ENCODE measurements around the gene GPR162. TPM values are rescaled to one million over a fixed set of nuclear protein-coding genes. Genes with fewer than 3 reads are reported as not detected.

Gene GPR162
- polyA plus RNA-seq, 4 donors: 26.1 to 31.5 (median 29.5) TPM

DNA sequence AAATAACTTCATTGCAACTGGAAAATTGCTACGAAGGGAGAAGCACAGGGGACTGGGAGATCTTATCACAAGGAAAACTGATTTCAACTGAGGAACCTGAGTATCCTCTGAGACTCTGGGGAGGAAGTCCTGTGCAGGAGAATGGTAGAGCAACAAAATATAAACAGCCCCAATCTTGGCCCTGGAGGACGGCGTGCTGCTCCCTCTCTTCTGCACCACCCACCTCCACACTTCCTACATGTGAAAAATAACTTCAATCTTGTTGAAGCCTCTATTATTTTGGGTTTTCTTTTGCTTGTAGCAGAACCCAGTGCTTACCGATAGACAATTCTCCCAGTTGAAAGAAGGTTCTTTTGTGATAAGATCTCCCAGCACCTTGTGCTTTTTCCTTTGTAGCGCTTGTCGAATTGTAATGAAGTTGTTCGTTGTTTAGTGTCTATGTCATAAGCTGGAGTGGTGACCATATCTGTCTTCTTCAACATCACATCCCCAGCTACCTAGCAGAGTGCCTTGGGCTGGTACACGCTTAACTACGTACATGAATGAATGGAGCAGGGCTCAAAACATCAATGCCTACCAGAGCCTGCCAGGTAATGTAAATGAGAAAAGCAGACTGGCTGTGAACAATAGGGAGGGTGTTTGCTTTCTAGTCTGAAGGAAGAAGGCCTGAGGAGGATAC lies 35.1 kb upstream of the GPR162 start:
- no peak for DNase-seq (ENCODE audit: low read depth in 4 of 4, low spot score in 3 of 4)

DNA sequence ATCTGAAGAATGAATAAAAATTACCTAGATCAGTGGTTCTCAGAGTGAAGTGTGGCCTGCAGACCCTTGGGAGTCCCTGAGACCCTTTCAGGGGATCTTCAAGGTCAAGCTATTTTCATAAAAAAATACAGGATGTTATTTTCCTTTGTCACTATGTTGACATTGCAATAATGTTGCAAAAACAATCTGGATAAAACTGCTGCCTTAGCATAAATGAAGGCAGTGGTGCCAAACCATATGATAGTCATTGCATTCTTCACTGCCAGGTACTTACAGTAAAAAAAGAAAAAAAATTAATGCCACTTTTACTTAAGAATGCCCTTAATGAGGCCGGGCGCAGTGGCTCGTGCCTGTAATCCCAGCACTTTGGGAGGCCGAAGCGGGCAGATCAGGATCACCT lies 34.3 kb upstream of the GPR162 start:
- DNase-seq (ENCODE audit: low read depth in 4 of 4, low spot score in 3 of 4): no peak

DNA sequence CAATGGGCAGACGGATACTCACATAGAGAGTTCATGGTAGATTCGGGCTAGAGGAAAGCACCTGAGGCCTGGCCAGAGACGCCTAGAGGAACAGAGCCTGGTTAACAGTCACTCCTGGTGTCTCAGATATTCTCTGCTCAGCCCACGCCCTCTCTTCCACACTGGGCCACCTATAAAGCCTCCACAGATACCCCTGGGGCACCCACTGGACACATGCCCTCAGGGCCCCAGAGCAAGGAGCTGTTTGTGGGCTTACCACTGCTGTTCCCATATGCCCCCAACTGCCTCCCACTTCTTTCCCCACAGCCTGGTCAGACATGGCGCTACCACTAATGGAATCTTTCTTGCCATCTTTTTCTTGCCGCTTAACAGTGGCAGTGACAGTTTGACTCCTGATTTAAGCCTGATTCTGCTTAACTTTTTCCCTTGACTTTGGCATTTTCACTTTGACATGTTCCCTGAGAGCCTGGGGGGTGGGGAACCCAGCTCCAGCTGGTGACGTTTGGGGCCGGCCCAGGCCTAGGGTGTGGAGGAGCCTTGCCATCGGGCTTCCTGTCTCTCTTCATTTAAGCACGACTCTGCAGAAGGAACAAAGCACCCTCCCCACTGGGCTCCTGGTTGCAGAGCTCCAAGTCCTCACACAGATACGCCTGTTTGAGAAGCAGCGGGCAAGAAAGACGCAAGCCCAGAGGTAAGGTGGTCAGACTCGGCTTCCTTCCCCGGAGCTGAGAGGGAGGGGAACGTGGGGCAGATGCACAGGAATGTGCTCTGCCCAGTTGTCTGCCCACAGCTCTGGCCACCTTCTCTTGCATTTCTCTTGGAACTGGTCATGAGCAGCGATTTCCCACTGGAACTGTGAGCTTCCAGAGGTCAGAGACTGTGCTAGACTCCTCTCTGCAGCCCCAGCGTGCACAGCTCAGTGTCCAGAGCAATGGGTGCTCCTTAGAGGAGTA lies 32.4 kb upstream of the GPR162 start, which contains the start of gene CD4:
CD4 (plus strand) TSS at position 557 of the 953 bp plus-strand sequence. CDS start 10,611 bp downstream, outside the sequence.
- no peak for DNase-seq (ENCODE audit: low read depth in 4 of 4, low spot score in 3 of 4)

DNA sequence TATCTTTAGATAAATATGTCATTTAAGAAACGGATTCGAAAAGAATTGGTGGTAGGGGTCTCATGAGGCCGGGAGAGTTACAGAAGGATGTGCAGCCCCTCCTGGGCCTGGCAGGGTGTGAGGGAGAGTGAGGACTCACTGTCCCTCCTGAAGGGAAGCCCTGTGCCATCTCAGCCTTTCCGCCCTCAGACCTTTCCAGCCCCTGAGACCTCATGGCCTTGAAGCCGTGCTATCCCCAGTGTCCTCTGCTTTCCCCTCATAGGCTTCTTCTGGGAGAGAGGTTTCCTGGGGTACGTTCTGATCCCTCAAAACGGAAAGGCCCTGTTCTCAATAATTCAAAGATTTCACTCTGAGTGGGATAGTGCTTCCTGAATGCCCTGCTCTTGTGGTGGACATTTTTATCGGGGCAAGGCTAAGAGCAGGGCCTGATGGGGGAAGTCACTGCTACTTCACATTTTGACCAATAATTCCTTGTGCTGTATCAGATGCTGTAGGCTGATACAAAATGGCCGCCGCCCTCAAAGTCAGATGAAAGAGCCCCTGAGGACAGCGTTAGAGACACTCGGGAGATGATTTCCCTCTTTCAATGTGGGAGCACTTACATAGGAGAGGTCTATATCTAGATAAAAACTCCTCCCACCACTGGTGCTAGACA lies 31.0 kb upstream of the GPR162 start:
- DNase-seq (ENCODE audit: low read depth in 4 of 4, low spot score in 3 of 4): no peak

DNA sequence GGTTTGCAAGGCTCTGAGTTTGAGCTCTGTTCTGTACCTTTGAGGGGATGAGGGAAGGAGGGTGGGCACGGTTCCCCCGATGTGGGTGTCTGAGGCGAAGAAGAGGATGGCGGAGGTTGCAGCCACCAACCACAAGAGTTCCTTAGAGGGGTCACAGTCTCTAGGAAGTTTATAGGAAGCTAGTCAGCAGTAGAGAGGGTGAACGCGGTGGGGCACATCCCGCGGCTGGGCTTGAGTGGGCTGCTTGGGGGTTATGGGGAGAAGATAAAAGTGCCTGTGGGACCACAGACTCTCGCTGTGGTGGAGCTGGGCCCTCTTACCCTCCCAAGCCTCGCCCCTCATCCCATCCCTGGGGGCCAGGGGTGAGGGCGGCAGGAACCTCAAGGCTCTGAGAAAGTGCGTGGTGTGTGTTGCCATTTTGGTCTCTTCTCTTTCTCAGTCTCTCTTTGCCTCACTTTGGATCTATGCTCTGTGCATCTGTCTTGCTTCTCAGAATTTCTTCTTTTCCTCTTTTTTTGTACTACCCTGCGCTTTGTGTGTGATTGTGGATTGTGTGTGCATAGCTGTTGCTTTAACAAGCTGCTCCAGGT lies 29.6 kb upstream of the GPR162 start:
- DNase-seq (ENCODE audit: low read depth in 4 of 4, low spot score in 3 of 4): no peak

DNA sequence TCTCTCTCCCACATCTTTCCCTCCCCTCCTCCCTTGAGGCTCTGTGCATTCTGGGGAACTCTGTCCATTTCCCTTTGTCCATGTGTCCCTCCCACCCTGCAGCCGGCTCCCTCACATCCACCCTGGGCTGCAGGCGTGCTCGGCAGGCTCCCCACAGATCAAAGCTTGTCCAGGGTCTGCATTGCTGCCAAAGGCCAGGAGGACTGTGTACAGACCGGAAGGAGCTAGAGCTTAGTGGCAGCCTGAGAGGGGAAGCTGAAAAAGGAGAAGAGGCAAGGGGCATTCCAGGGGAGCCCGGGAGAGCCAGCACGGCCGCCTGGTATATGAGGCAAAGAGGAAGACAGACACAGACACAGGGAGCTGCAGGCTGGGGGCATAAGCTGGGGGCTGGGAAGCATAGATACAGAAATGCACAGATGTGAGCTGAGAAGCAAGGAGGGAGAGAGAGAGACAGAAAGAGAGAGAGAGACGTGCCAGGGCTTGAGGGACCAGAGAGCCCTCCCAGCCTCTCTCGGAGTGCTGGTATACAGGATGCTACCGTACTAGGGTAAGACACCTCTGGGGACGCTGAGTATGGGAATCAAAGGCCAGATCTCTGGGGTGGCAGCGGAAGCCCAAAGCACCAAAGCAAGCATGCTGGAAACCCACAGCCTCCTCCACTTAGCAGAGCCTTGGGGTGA lies 29.0 kb upstream of the GPR162 start:
- peak in 1 of 4 donors; percentile 47 for DNase-seq (ENCODE audit: low read depth in 4 of 4, low spot score in 3 of 4)

DNA sequence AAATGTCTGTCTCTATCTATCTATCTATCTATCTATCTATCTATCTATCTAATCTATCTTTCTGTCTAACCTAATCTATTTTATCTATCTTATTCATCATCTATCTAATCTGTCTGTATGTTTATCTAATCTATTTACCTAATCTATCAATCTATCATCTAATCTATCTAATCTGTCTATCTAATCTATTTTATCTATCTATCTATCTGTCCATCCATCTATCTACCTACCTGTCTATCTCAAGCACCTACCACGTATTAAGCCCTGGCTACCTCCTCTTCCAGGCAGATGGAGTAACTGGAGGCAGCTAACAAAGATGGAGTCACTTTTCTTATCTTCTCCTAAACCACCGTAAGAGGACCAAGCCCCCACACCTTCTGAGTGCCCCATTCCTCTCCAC lies 26.5 kb upstream of the GPR162 start:
- DNase-seq (ENCODE audit: low read depth in 4 of 4, low spot score in 3 of 4): no peak

DNA sequence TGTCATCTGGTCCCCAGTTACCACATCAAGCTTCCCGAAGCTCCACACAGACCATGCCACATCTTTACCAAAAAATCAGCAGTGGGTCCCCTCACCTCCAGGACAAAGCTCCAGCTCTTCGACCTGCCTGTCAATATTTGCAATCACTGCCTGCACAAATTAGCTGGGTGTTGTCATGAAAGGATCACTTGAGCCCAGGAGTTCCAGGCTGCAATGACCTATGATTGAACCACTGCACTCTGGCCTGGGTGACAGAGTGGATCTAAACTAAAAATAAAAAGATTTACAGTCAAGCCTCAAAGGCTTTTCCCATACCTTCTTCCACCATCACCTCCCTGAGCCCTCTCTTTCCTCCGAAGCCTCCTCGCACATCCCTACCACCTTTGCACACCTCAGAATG lies 25.0 kb upstream of the GPR162 start:
- DNase-seq (ENCODE audit: low read depth in 4 of 4, low spot score in 3 of 4): no peak

DNA sequence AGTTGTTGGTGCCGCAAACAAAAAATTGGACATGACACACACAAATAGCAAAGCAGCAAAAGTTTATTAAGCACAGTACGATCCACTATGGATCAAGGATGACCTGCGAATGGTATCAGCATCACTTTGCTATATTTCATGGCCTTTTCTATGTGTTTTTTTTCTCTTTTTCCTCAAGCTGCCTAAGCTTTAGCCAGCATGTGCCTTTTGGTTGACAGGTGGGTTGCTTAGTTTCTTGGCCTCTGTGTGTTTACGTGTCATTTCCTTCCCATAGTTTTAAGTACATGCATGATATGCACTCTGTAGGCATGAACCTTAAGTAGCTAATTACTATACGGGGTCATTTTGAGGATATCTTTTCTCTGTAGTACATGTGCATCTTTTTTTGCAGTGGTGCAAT lies 22.5 kb upstream of the GPR162 start:
- no peak for DNase-seq (ENCODE audit: low read depth in 4 of 4, low spot score in 3 of 4)

DNA sequence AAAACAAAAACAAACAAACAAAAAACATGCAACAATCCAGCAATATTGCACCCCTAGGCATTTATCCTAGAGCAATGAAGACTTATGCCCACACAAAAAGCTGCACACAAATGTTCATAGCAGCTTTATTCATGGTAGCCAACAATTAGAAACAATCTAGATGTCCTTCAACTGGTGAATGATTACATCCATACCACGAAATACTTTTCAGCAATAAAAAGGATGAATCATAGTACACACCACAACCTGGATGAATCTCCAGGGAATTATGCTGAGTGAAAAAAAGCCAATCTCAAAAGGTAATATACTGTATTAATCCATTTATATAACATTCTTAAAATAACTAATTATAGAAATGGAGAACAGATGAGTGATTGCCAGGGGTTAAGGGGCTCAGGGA lies 14.5 kb upstream of the GPR162 start:
- DNase-seq (ENCODE audit: low read depth in 4 of 4, low spot score in 3 of 4): no peak

DNA sequence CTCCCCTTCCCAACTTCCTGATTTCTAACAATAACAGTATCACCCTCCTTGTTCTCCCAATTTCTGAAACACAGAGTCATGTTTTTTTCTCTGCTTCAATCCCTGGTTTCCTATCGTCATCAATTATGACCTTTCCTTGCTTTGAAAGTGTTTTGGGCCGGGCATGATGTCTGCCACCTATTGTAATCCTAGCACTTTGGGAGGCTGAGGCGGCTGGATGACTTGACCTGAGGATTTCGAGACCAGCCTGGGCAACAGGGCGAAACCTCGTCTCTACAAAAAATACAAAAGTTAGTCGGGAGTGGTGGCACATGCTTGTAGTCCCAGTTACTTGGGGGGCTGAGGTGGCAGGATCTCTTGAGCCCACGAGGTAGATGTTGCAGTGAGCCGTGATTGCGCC lies 12.6 kb upstream of the GPR162 start:
- DNase-seq (ENCODE audit: low read depth in 4 of 4, low spot score in 3 of 4): no peak

DNA sequence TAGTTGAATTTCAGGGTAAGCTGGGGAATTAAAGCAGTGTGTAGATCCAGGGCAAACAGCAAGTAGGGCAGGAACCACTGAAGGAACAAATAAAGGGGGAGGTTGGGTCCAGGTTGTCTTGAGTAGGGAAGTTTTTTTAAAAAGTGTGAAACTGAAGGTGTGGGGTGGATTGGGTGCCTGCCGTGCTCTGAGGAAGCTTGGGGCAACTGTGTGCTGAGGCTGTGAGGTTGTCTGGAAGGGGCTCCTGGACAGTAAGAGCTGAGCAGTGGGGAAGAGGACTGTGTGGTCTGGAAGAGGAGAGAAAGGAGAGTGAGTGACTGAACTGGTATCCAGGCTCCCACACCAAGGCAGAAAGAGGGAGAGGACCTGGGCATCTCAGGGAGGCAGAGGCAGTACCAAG lies 10.9 kb upstream of the GPR162 start:
- no peak for DNase-seq (ENCODE audit: low read depth in 4 of 4, low spot score in 3 of 4)

DNA sequence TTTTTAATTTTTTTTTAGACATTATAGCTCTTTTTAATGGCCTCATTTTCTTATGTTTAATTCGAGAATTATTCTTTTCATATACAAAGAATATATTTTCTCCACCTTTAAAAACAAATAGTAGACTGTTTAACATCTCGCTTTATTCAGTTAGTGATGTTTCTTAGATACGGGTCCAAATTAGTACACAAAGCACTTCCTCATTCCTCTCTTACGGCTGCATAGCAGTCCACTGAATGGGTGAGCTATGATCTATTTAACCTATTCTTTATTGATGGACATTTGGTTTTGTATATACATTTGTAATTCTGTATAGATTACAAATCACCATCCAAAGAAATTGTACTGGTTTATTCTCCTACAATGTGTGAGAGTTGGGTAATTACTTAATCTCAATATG lies 8.3 kb upstream of the GPR162 start:
- DNase-seq (ENCODE audit: low read depth in 4 of 4, low spot score in 3 of 4): no peak

DNA sequence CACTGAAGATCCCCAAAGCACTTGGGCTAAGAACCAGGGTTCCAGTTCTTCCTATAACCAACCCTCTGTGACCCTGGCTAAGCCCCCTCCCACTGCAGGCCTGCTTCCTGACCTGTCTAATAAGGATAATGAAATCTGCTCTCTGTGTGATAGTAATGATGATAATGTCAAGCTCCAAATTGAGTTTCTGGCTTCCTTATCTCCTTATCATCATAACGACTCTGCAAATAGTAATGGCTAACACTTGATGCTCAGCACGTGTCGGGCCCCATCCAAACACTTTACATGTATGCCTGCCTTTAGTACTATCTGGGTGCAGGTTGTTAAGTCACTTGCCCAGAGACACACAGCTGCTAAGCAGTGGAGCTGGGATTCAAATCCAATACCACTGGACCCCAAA lies 5.0 kb upstream of the GPR162 start:
- no peak for DNase-seq (ENCODE audit: low read depth in 4 of 4, low spot score in 3 of 4)

DNA sequence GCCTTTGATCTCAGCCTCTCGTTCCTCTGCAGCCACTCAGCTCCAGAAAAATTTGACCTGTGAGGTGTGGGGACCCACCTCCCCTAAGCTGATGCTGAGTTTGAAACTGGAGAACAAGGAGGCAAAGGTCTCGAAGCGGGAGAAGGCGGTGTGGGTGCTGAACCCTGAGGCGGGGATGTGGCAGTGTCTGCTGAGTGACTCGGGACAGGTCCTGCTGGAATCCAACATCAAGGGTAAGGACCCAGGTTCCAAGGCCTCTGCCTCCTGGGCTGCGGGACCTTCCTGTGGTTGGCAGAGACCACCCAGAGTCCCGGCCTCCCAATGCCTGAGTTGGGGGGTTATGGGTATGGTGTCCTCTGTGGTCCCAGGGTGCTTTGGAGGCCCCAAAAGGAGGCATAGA lies 4.5 kb upstream of the GPR162 start:
- no peak for DNase-seq (ENCODE audit: low read depth in 4 of 4, low spot score in 3 of 4)

DNA sequence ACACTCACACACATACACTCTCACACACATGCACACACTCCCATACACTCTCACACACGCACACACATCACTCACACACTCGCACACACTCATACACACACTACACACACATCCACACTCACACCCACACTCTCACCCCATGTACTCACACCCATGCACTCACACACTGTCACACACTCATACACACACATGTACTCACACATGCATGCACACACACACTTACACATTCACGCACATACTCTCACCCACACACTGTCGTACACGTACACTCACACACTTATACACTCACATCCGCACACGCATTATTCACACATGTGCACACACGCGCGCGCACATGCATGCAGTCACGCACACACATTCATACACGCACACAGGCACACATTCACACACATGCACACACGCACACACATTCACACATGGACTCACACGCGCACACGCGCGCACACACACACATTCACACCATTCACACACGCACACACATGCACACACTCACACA lies 3.9 kb upstream of the GPR162 start:
- no peak for DNase-seq (ENCODE audit: low read depth in 4 of 4, low spot score in 3 of 4)

DNA sequence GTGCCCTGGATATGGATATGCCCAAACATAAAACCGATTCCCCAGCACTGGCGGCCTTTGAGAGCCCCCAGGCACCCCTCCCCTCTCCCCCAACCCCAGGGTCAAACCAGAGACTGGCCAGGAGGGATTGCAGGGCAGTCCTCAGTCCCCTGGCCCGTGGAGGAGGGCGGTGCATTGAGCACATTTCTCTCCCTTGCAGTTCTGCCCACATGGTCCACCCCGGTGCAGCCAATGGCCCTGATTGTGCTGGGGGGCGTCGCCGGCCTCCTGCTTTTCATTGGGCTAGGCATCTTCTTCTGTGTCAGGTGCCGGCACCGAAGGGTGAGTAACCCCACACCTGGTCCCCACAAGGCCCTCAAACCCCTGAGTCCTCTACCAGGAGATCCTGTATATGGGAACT lies 3.4 kb upstream of the GPR162 start:
- DNase-seq (ENCODE audit: low read depth in 4 of 4, low spot score in 3 of 4): no peak

DNA sequence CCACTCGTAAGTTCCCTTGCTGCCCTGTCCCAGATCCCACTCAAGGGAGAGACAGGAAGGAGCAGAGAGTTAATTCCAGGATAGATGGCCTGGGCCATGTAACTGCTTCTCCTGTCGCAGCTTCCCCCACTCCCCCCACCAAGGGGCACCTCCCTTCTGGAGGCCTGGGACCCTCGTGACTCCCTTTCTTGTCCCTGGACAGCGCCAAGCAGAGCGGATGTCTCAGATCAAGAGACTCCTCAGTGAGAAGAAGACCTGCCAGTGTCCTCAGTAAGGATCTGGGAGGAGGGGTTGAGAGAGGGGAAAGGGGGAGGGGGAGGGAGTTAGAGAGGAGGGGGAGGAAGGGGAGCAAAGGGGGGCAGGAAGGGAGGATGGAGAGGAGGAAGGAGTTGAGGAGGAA lies 3.0 kb upstream of the GPR162 start:
- no peak for DNase-seq (ENCODE audit: low read depth in 4 of 4, low spot score in 3 of 4)

DNA sequence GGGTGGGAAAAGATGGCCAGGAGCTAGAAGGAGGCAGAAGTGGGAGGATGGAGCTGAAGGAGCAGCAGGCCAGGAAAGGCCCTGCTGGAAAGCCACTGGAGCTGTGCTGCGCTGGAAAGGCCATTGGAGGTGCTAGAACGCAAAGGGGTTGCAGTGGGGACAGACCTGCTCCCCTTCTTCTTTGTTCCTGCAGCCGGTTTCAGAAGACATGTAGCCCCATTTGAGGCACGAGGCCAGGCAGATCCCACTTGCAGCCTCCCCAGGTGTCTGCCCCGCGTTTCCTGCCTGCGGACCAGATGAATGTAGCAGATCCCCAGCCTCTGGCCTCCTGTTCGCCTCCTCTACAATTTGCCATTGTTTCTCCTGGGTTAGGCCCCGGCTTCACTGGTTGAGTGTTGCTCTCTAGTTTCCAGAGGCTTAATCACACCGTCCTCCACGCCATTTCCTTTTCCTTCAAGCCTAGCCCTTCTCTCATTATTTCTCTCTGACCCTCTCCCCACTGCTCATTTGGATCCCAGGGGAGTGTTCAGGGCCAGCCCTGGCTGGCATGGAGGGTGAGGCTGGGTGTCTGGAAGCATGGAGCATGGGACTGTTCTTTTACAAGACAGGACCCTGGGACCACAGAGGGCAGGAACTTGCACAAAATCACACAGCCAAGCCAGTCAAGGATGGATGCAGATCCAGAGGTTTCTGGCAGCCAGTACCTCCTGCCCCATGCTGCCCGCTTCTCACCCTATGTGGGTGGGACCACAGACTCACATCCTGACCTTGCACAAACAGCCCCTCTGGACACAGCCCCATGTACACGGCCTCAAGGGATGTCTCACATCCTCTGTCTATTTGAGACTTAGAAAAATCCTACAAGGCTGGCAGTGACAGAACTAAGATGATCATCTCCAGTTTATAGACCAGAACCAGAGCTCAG lies 2.3 kb upstream of the GPR162 start:
- no peak for DNase-seq (ENCODE audit: low read depth in 4 of 4, low spot score in 3 of 4)
